Sigmoid colon (tissue), 7 donors: ENCODE results near the gene CEP112. TPM values are rescaled to one million over a fixed set of nuclear protein-coding genes. Genes with fewer than 3 reads are reported as not detected.
"Not testable (repeated sequence)": the region's sequence is repeated elsewhere in the genome, so short reads cannot be mapped to it uniquely, and the experiment has no call there.

Source experiments
- DNase-seq: peaks from one replicate; pipeline ENCODE4 v3.0.0-alpha.2; 2019
- H3K27ac ChIP-seq, 4 donors: fragments of 200-600 bp; sonication (generic); one replicate each; pipeline ENCODE4 v1.5.1; 2016 to 2019; ENCODE audit warnings: mild to moderate bottlenecking in 1 of 4
- H3K27me3 ChIP-seq, 3 donors: fragments of 200-600 bp; sonication (generic); one replicate each; pipeline ENCODE4 v1.5.1; 2019; ENCODE audit warnings: mild to moderate bottlenecking in 1 of 3
- H3K36me3 ChIP-seq, 4 donors: fragments of 200-600 bp; sonication (generic); one replicate each; pipeline ENCODE4 v1.5.1; 2016 to 2019
- H3K4me1 ChIP-seq, 4 donors: fragments of 200-600 bp; sonication (generic); one replicate each; pipeline ENCODE4 v1.5.1; 2017 to 2019
- H3K4me3 ChIP-seq, 4 donors: fragments of 200-600 bp; sonication (generic); one replicate each; pipeline ENCODE4 v1.5.1; 2017 to 2019; ENCODE audit warnings: mild to moderate bottlenecking in 2 of 4, moderate library complexity in 1 of 4
- H3K9me3 ChIP-seq, 4 donors: fragments of 200-600 bp in 3 of 4; sonication (generic) in 3 of 4; one replicate each; pipeline versions ENCODE4 v1.5.1 to v1.6.1; 2013 to 2019
- CTCF ChIP-seq, 4 experiments: fragments of 450-650 bp in 3 of 4; fragments of 200-600 bp in 1 of 4; IDR thresholded peaks; one replicate each; pipeline ENCODE4 v1.5.1; 2016 to 2019; ENCODE audit warnings: antibody characterized with exemption in 4 of 4, mild to moderate bottlenecking in 3 of 4, moderate library complexity in 2 of 4
- EP300 ChIP-seq, 4 donors: sonication (generic); formaldehyde crosslinking; IDR thresholded peaks; one replicate each; pipeline ENCODE4 v1.6.1; 2017; ENCODE audit warnings: antibody characterized with exemption in 4 of 4
- POLR2A ChIP-seq, 2 donors: fragments of 450-650 bp; IDR thresholded peaks; one replicate each; pipeline ENCODE4 v1.6.1; 2016; ENCODE audit warnings: antibody characterized with exemption in 2 of 2, mild to moderate bottlenecking in 2 of 2, moderate library complexity in 2 of 2
- POLR2AphosphoS5 ChIP-seq, 4 donors: sonication (generic); formaldehyde crosslinking; IDR thresholded peaks; one replicate each; pipeline ENCODE4 v1.6.1; 2017; ENCODE audit warnings: antibody characterized with exemption in 4 of 4
- WGBS, 2 donors: extraction: QIAGEN DNeasy Blood & Tissue Kit; methylation state at CpG; one replicate each; pipeline ENCODE4 v1.1.7; 2013; 5-methylcytosine and 5-hydroxymethylcytosine counted together
- intact Hi-C: fragments of 100-400 bp; cut with DNase I; formaldehyde crosslinking; loops from one replicate; pipeline ENCODE4 v1.15.1; 2023
- polyA plus RNA-seq, 3 donors: library from polyadenylated mRNA; stranded (reverse); fragments of 200-250 nt; gene quantifications; one replicate each; pipeline ENCODE4 v1.2.3, GENCODE V29; 2013
- total RNA-seq, 4 donors: library from RNA; depleted of rRNA; stranded (reverse); fragments of >200 nt; gene quantifications; one replicate each; pipeline ENCODE4 v1.1.0, GENCODE V29; 2016
- donor health status: healthy with polysubstance abuse.
- donor health status: Bipolar disorder and iron deficiency.
- donor health status: healthy.

Gene CEP112
- total and polyA plus RNA-seq, 7 donors: 0.92 to 29.1 (median 15.1) TPM

- Histone ChIP-seq H3K27ac (no peak overlapping the region), H3K36me3 (no peaks in the 10 kb centered on the region), H3K27me3 (no peaks in the 10 kb centered on the region), H3K4me1 (no peaks in the 10 kb centered on the region), H3K9me3 (no peaks in the 10 kb centered on the region), H3K4me3 (no peak overlapping the region)
- intact Hi-C loops: no loop called here
- no peak for DNase-seq
- TF ChIP-seq POLR2AphosphoS5 (IDR thresholded peaks at IDR 0.05): no peak
- no peak for TF ChIP-seq CTCF (IDR thresholded peaks at IDR 0.05)
- no peak for TF ChIP-seq EP300 (IDR thresholded peaks at IDR 0.05)
- TF ChIP-seq POLR2A (IDR thresholded peaks at IDR 0.05): no peak
Measured at GRCh38 chr17:66087073-66087472, 104.9 kb downstream of the CEP112 start.

- Histone ChIP-seq H3K4me3 (no peak overlapping the region), H3K27ac (no peak overlapping the region), H3K9me3 (no peaks in the 10 kb centered on the region), H3K27me3 (no peaks in the 10 kb centered on the region), H3K4me1 (no peaks in the 10 kb centered on the region), H3K36me3 (no peaks in the 10 kb centered on the region)
- intact Hi-C loops: no loop called here
- TF ChIP-seq POLR2A (IDR thresholded peaks at IDR 0.05) (no peak), CTCF (IDR thresholded peaks at IDR 0.05) (no peak), POLR2AphosphoS5 (IDR thresholded peaks at IDR 0.05) (no peak), EP300 (IDR thresholded peaks at IDR 0.05) (no peak)
- no peak for DNase-seq
- 82 to 83% methylated on average over 2 of the region's 2 CpGs for WGBS, 2 donors
Measured at GRCh38 chr17:66085221-66085620, 106.7 kb downstream of the CEP112 start.

- H3K36me3 ChIP-seq, H3K27ac ChIP-seq, H3K4me3 ChIP-seq, H3K4me1 ChIP-seq, H3K27me3 ChIP-seq, DNase-seq, H3K9me3 ChIP-seq, intact Hi-C loops: not testable (repeated sequence)
- 94% methylated on average over 3 of the region's 3 CpGs for WGBS, 2 donors
Measured at GRCh38 chr17:66080670-66081069, 111.3 kb downstream of the CEP112 start.

- no peaks in the 10 kb centered on the region for H3K9me3 ChIP-seq
- H3K27me3 ChIP-seq: no peaks in the 10 kb centered on the region
- H3K27ac ChIP-seq: no peak overlapping the region
- 72 to 88% methylated on average over 5 of the region's 5 CpGs for WGBS, 2 donors
- intact Hi-C loops: no loop called here
- H3K4me1 ChIP-seq: no peaks in the 10 kb centered on the region
- TF ChIP-seq CTCF (IDR thresholded peaks at IDR 0.05) (no peak), POLR2AphosphoS5 (IDR thresholded peaks at IDR 0.05) (no peak), POLR2A (IDR thresholded peaks at IDR 0.05) (no peak), EP300 (IDR thresholded peaks at IDR 0.05) (no peak)
- H3K36me3 ChIP-seq: no peaks in the 10 kb centered on the region
- H3K4me3 ChIP-seq: no peak overlapping the region
- DNase-seq: no peak
Measured at GRCh38 chr17:66076546-66077190, 115.3 kb downstream of the CEP112 start.

GRCh38 chr17:66073384-66073783, 118.5 kb downstream of the CEP112 start:
- Histone ChIP-seq H3K27ac (no peak overlapping the region), H3K36me3 (peaks cover 0 to 5% (median 0%) of the 10 kb centered on the region in 4 donors), H3K4me1 (no peaks in the 10 kb centered on the region), H3K9me3 (no peaks in the 10 kb centered on the region), H3K27me3 (no peaks in the 10 kb centered on the region), H3K4me3 (no peak overlapping the region)
- no peak for DNase-seq
- intact Hi-C loops: no loop called here
- TF ChIP-seq POLR2A (IDR thresholded peaks at IDR 0.05) (no peak), POLR2AphosphoS5 (IDR thresholded peaks at IDR 0.05) (no peak), CTCF (IDR thresholded peaks at IDR 0.05) (no peak), EP300 (IDR thresholded peaks at IDR 0.05) (no peak)
